SH-SY5Y (cell line): ENCODE measurements around the gene CGB1.

Source experiments
- GATA2 ChIP-seq: IDR thresholded peaks from 2 replicates; pipeline ENCODE4 v1.6.1; 2011; ENCODE audit warnings: mild to moderate bottlenecking, low read depth, low read length
- GATA3 ChIP-seq: IDR thresholded peaks from 2 replicates; pipeline ENCODE4 v1.6.1; 2011; ENCODE audit warnings: low read depth, mild to moderate bottlenecking, low read length, moderate library complexity

- TF ChIP-seq GATA2 (no peak), GATA3 (no peak)
These were observed 38.7 kb downstream of the CGB1 start for GRCh38 chr19:48997972-48998371.
